NB4 (cell line): Measurements from ENCODE around the gene FBXW8.

Source experiments
- CTCF ChIP-seq: IDR thresholded peaks from one replicate; pipeline ENCODE4 v1.5.1; 2012; ENCODE audit warnings: low read depth, low read length
- MAX ChIP-seq: IDR thresholded peaks from 2 replicates; pipeline ENCODE4 v1.6.1; 2011; ENCODE audit warnings: low read depth, low read length
- MYC ChIP-seq: IDR thresholded peaks from 2 replicates; pipeline ENCODE4 v1.6.1; 2011; ENCODE audit warnings: low read depth, low read length
- POLR2A ChIP-seq: IDR thresholded peaks from 2 replicates; pipeline ENCODE4 v1.6.1; 2011; ENCODE audit warnings: mild to moderate bottlenecking; ENCODE audit not compliant: insufficient read length; ENCODE audit errors: extremely low read depth

GRCh38 chr12:116903818-116904217, 6.9 kb upstream of the FBXW8 start:
- TF ChIP-seq CTCF (no peak), POLR2A (no peak), MAX (no peak), MYC (no peak)
